Measurements from ENCODE around the gene ATP8A2. TPM values are rescaled to one million over a fixed set of nuclear protein-coding genes. Genes with fewer than 3 reads are reported as not detected.

ATP8A2 gene
- total RNA-seq, 4 donors from 2014 or later = 0.29 to 0.65 (median 0.46) TPM

GRCh38 chr13:25446261-25446660, 74.5 kb downstream of the ATP8A2 start:
- Histone ChIP-seq H3K36me3 (no peaks in the 10 kb centered on the region), H3K9me3 (peaks cover 0 to 7% (median 0%) of the 10 kb centered on the region in 4 donors), H3K27ac (replicated peaks in 1 of 4) (no peak overlapping the region), H3K4me3 (no peak overlapping the region), H3K27me3 (peaks cover 0 to 19% (median 0%) of the 10 kb centered on the region in 4 donors), H3K4me1 (no peaks in the 10 kb centered on the region)
- intact Hi-C loops (cut with DNase I) = no loop called here
- WGBS = 88% methylated on average over 4 of the region's 4 CpGs
- no peak for DNase-seq (ENCODE audit: extremely low spot score)
- no peak for TF ChIP-seq POLR2A (IDR thresholded peaks at IDR 0.05; ENCODE audit: low read depth)
- no peak for TF ChIP-seq CTCF (IDR thresholded peaks at IDR 0.05)
- TF ChIP-seq EP300 (IDR thresholded peaks at IDR 0.05) = no peak
- TF ChIP-seq POLR2AphosphoS5 (IDR thresholded peaks at IDR 0.05) = no peak

DNA sequence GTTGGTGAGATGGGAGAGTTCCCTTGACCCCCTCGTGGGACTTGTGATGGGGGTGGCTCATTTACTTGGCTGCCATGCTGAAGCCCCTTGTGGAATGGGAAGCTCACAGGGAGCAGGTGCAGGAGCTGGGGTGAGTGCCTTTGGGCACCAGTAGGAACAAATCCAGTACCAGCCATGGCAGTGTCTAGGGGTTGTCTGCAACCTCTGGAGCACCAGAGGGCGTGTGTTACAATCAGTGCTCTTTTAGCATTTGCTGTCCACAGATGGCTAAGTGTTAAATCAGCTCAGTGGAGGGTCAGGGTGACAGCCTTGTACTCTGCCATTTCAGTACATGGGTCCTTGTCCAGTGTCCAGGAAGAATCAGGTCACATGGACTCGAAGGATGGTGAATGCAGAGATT, 75.6 kb downstream of the ATP8A2 start:
- H3K4me1 ChIP-seq = no peaks in the 10 kb centered on the region
- no peak overlapping the region for H3K4me3 ChIP-seq
- H3K27me3 ChIP-seq = peaks cover 0 to 24% (median 0%) of the 10 kb centered on the region in 4 donors
- H3K9me3 ChIP-seq = peaks cover 0 to 7% (median 0%) of the 10 kb centered on the region in 4 donors
- H3K36me3 ChIP-seq = no peaks in the 10 kb centered on the region
- no peak for DNase-seq (ENCODE audit: extremely low spot score)
- intact Hi-C loops (cut with DNase I) = no loop called here
- H3K27ac ChIP-seq (replicated peaks in 1 of 4) = no peak overlapping the region
- WGBS = 74% methylated on average over 3 of the region's 3 CpGs
- TF ChIP-seq EP300 (IDR thresholded peaks at IDR 0.05) (no peak), POLR2A (IDR thresholded peaks at IDR 0.05; ENCODE audit: low read depth) (no peak), CTCF (IDR thresholded peaks at IDR 0.05) (no peak), POLR2AphosphoS5 (IDR thresholded peaks at IDR 0.05) (no peak)

DNA sequence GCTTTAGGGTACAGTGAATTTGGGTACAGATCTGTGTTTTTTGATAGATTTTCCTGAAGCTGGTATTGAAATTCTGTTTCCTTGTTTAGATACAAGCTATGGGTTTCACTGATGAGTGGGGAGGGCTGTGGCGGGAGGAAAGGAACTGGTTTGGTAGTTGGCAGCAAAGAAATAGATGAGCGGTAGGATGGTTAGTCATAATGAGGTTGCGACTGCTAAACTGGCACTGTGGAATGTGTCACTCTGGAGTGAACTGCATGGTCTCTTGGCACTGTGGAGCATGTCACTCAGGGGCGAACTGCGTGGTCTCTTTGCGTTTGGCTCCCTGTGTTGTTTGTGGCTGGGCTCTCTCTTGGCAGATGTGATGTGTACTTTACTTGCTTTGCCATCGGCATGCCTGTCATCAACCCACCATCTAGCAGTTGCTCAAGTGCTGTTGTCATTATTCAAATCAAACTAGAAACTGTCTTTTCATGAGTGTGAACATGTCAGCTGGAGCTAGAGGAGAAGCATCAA, 82.1 kb downstream of the ATP8A2 start:
- no peaks in the 10 kb centered on the region for H3K4me1 ChIP-seq
- intact Hi-C loops (cut with DNase I) = no loop called here
- no peak for TF ChIP-seq POLR2A (IDR thresholded peaks at IDR 0.05; ENCODE audit: low read depth)
- TF ChIP-seq POLR2AphosphoS5 (IDR thresholded peaks at IDR 0.05) = no peak
- TF ChIP-seq EP300 (IDR thresholded peaks at IDR 0.05) = no peak
- no peak for TF ChIP-seq CTCF (IDR thresholded peaks at IDR 0.05)
- H3K27ac ChIP-seq (replicated peaks in 1 of 4) = no peak overlapping the region
- 88% methylated on average over 7 of the region's 7 CpGs for WGBS
- no peak overlapping the region for H3K4me3 ChIP-seq
- no peaks in the 10 kb centered on the region for H3K36me3 ChIP-seq
- DNase-seq (ENCODE audit: extremely low spot score) = no peak
- H3K9me3 ChIP-seq = no peaks in the 10 kb centered on the region
- peaks cover 0 to 21% (median 0%) of the 10 kb centered on the region in 4 donors for H3K27me3 ChIP-seq

DNA sequence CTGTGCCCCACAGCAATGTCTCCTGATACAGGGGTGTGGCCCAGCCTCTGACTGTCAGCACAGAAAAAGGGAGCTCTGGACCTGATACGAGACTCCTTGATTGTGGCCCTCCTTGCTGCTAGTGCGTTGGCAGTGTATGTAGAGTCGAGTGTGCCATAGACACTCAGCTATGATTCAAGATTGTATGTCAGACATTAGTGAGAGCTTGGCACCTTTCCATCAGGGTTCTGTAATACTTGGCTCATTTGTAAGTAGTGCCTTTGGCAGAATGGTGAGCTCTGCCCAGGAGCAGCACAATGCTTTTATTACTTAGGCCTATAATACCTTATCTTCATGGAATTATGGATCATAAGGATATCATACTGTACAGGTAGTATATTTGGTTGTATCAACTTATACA, 83.4 kb downstream of the ATP8A2 start:
- no peak for TF ChIP-seq EP300 (IDR thresholded peaks at IDR 0.05)
- no peak for TF ChIP-seq POLR2A (IDR thresholded peaks at IDR 0.05; ENCODE audit: low read depth)
- TF ChIP-seq CTCF (IDR thresholded peaks at IDR 0.05) = no peak
- TF ChIP-seq POLR2AphosphoS5 (IDR thresholded peaks at IDR 0.05) = no peak
- H3K27me3 ChIP-seq = peaks cover 0 to 21% (median 0%) of the 10 kb centered on the region in 4 donors
- H3K27ac ChIP-seq (replicated peaks in 1 of 4) = no peak overlapping the region
- no peak for DNase-seq (ENCODE audit: extremely low spot score)
- intact Hi-C loops (cut with DNase I) = no loop called here
- no peak overlapping the region for H3K4me3 ChIP-seq
- 78% methylated on average over 3 of the region's 3 CpGs for WGBS
- no peaks in the 10 kb centered on the region for H3K36me3 ChIP-seq
- no peaks in the 10 kb centered on the region for H3K4me1 ChIP-seq
- no peaks in the 10 kb centered on the region for H3K9me3 ChIP-seq

- H3K36me3 ChIP-seq = no peaks in the 10 kb centered on the region
- H3K9me3 ChIP-seq = no peaks in the 10 kb centered on the region
- H3K4me1 ChIP-seq = no peaks in the 10 kb centered on the region
- no peak for TF ChIP-seq EP300 (IDR thresholded peaks at IDR 0.05)
- no peak for TF ChIP-seq POLR2AphosphoS5 (IDR thresholded peaks at IDR 0.05)
- no peak for TF ChIP-seq POLR2A (IDR thresholded peaks at IDR 0.05; ENCODE audit: low read depth)
- TF ChIP-seq CTCF (IDR thresholded peaks at IDR 0.05) = no peak
- intact Hi-C loops (cut with DNase I) = no loop called here
- peaks cover 0 to 14% (median 0%) of the 10 kb centered on the region in 4 donors for H3K27me3 ChIP-seq
- no peak for DNase-seq (ENCODE audit: extremely low spot score)
- H3K4me3 ChIP-seq = no peak overlapping the region
- no peak overlapping the region for H3K27ac ChIP-seq (replicated peaks in 1 of 4)
- WGBS = 76% methylated on average over 4 of the region's 4 CpGs
Observed at GRCh38 chr13:25457566-25457965, 85.8 kb downstream of the ATP8A2 start.
